HG02852 (cell line): ENCODE results near the gene C10orf88.

Experiments
- ATAC-seq: cut with Tn5 transposase; IDR thresholded peaks from one replicate; pipeline ENCODE4 v1.9.1; 2021; ENCODE audit warnings: mild to moderate bottlenecking, moderate library complexity; ENCODE audit not compliant: unreplicated experiment

C10orf88 gene, protein sequence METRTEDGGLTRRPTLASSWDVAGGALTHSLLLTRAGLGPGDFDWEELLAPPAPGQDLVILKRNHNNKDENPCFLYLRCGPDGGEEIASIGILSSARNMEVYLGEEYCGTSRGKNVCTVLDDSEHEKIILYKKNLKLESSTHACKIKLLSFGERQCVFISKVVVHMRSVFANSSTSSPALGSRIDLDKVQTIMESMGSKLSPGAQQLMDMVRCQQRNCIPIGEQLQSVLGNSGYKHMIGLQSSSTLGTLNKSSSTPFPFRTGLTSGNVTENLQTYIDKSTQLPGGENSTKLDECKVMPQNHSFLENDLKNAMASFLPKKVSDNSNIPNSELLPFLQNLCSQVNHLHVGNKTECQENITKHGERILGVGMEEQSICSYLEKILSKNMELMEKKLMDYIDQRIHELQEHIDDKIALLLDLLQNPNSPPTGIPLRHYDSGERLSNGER

DNA sequence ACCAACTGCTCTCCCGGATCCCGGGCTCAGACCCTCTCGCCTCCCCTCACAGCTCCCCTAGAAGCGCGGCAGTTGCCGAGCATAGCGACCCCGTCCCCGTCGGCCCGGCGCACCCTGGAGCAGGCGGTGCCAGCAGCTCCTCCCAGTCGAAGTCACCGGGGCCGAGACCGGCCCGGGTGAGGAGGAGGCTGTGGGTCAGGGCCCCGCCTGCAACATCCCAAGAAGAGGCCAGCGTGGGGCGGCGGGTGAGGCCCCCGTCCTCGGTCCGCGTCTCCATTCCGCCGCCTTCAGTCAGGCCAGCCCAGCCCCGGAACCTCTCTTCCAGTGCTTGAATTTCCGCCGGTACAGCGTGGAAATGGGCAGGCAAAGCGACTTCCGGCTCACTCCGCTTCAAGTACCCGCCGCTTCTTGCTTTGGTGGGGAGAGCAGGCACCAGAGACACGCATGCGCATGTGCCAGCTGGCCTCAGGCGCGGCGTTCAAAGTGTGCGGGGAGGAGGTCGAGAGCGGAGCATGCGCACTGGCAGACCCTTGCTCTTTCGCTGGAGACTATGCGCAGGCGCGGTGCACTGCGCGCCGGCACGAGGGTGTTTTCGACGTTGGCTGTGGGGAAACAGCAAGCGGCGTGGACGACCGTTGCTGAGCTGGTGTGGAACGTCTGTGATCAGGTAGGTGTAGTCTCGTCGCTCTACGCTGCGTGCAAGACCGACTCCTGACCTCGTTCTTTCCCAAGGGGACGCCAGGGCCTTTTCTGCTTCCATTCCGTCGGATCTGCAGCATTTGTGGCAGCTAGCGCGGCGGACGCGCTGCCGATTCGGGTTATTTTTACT is at the start of gene C10orf88:
Gene C10orf88 (minus strand): TSS at position 326 of the 829 bp plus-strand sequence. CDS start 49 bp downstream, at position 277.
- peak; percentile 99 for ATAC-seq

DNA sequence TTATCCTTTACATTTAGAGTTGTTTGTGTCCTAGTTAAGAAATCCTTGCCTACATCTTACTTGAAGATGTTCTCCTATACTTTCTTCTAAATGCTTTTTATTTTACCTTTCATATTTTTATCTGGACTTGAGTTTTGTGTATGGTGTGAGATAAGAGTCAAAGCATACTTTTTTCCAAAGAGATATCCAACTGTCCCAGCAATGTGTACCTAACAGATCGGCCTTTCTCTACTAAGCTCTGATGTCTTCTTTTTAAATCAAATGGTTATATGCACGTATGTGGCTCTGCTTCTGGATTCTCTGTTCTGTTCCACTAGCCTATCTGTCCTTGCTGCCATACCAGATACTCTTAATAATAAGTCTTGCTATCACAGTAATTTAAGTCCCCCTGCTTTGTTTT is 47.3 kb upstream of the C10orf88 start:
- ATAC-seq = no peak

DNA sequence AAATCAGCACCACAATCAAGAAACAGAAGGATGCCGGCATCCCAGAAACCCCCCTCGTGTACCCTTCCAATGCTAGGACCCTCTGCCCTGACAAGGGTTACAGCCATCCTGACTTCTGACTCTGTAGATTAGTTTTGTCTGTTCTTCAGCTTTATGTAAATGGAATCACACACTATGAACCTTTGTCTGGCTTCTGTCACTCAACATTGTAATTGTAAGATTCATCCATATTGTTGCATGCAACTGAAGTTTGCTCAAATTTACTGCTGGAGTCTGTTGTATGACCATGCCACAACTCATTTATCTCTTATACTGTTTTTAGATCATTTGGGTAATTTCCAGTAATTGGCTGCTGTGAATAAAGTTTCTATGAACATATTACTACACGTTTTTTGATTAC is 46.1 kb upstream of the C10orf88 start:
- no peak for ATAC-seq

DNA sequence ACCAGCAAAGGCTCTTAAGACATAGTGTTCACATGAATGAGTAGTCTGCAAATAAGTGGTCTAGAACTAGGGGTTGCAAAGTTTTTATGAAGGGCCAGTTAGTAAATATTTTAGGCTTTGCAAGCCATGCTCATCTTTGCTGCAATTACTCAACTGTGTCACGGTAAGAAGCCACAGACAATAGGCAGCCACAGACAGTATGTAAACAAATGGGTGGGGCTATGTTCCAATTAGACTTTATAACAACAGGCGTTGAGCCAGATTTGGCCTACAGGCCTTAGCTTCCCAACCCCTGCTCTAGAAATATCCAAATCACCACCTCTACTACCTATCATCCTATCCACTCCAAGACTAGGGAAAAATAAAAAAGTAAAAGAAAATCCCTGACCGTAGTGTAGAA is 45.3 kb upstream of the C10orf88 start:
- ATAC-seq = peak; percentile 51

- no peak for ATAC-seq
Measured at GRCh38 chr10:122998934-122999333, 44.9 kb upstream of the C10orf88 start.

GRCh38 chr10:122998360-122998917 is 44.4 kb upstream of the C10orf88 start:
- no peak for ATAC-seq

GRCh38 chr10:122997864-122998263 is 43.8 kb upstream of the C10orf88 start:
- peak; percentile 44 for ATAC-seq

- ATAC-seq = no peak
Measured at GRCh38 chr10:122995936-122996335, 41.9 kb upstream of the C10orf88 start.

DNA sequence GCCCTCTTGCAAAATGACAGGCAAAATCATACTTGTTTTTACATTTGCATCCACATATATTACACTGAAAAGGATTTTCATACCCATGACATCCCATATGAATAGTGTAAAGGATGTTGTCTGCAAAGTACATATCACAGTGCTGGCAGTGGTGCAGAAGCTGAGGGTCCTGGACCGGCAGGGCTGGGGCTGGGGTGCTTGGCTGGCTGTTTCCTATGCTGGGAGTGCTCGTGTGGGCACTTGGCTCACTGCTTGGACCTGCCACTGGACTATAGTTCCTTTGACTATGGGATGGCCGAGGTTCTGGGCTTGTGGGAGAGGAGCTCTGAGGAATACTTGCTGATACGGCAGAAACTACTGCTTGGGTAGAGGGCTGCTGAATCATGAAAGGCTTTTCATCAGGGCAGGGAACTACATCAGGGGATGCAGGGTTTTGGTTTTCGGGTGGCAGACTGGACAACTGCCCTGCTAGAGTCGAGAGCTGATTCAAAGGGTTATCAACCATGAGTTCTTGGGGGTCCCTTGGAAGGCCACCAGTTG is 39.8 kb upstream of the C10orf88 start:
- ATAC-seq = no peak

DNA sequence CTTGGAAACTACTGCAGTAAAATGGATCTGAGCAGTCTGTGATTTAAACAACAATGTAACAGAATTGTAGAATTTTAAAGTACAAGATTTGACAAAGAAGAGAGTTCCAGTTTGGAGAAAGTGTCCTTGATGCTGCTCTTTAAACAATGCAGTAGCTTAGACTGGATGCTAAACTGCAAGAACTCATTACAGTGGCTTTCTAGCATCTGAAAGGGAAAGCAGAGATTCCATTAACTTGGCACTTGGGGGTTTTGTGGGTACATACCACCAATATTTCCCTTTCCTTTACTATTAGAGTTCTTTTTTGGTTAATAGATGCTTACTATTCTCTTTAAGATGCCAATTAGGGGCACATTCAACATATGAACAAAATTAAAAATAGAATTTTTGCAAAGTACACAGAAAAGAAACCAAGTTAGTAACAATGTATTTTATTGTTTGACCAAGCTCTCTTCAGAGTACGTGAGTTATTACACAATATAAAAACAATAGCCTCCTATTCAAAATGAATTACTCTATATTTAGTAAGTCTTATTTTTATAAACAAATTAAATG is 38.1 kb upstream of the C10orf88 start:
- ATAC-seq = no peak

DNA sequence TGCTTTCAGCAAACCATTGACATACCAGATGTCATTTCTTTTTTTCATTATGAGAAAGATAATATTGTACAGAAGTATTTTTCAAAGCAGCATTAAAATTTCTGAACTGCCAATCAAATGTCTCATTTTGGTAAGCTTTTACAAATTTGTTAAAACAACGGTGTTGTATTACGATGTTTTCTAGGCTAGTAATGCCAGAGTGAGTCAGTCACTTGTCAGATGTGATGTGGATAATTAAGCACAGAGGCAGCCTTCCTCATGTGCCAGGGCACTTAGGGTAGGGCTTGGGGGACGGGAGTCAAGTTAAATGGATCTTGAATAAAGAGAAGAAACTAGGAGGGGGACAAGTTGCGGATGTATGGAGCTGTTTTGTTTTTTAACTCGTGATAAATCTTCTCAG is 36.3 kb upstream of the C10orf88 start:
- no peak for ATAC-seq

DNA sequence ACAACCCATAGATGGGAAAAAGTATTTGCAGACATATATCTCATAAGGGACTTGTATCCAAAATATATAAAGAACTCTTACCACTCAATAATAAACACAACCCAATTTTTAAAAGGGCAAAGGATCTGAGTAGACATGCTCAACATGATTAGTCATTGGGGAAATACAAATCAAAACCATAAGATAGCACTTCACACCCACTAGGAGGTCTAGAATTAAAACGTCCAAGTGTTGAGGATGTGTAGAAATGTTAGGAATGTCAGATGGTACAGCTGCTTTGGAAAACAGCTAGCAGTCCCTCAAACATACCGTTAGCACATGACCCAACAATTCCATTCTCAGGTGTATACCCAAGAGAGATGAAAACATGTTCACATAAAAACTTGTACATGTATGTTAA is 34.5 kb upstream of the C10orf88 start:
- ATAC-seq = no peak

DNA sequence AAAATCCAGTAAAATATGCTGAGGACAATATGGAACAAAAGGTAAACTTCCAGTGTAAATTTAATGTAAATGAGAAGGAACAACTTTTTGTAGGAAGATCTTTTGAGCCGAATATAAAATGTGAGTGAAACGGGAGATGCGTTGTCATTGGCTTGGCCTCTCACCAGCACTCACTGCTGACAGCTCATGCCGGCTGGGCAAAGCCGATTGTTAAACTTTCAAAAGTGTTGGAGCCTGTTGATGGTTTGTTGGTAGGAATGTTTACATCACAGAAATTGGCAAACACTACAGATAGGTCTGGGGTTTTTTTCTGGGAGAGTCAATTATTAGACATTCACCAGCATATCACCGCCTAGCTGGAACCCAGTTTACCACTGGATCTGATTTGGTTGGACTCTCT is 32.3 kb upstream of the C10orf88 start:
- no peak for ATAC-seq

DNA sequence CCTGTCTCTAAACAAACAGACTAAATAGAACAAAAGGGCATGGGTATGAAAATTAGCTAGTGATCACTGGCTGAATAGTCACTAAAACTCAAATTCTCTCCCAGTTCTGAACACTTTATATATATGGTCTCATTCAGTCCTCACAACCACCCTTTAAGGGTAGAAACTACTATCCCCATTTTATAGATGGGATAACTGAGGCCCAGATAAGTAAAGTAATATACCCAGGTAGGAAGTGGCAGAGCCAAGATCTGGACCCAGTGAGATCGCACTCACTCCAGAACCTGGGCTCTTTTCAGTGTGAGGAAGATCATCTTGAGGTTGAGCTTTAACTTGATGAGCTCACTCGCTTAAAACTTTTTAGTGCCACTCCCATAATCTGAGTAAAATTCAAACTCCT is 30.7 kb upstream of the C10orf88 start:
- ATAC-seq = no peak

DNA sequence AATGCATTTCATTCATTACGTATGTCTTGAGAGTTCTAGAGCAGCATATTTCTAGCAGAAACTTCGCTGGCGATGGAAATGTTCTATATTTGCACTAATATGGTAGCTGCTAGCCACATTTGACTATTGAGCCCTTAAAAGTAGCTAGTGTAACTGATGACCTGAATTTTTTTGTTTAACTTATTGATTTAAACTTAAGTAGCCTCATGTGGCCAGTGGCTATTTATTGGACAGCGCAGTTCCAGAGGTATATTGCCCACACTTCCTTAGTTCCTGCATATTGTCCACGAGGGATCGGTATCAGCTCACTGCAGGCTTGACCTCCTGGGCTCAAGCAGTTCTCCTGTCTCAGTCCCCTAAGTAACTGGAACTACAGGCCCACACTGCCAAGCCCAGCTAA is 29.9 kb upstream of the C10orf88 start:
- no peak for ATAC-seq

GRCh38 chr10:122981066-122981464 is 27.0 kb upstream of the C10orf88 start:
- no peak for ATAC-seq

DNA sequence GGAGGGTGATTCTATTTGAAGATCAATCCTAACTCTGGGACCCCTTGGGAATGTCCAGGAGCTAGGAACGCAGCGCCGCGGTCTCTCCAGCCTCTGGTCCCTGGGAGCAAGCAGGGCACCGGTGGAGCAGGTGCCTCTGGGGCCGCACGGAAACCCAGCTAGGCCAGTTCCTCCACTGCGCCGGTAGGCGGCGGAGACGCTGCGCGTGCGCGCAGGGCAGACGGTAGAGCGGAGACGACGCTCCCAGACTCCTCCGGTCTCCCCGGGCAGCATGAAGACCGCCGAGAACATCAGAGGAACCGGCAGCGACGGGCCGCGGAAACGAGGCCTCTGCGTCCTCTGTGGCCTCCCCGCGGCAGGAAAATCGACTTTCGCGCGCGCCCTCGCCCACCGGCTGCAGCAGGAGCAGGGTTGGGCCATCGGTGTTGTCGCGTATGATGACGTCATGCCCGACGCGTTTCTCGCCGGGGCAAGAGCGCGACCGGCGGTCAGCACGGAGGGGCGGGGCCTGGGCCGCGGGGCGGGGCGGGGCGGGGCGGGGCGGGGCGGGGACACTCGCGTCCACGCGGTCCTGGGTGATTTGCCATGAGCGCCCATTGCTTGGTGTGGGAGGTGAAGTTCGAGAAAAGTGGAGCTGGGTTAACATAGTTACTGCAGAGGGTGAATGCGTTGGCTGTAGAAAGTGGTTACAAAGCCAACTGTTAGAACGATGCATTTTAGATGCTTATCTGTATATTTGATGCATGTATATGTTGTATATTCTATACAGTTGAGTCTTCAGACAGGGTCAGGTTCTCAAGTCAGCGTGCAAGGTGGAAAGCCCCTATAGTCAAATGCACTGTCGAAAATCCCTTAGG is 26.4 kb upstream of the C10orf88 start, which contains the start of gene PSTK:
Gene PSTK (plus strand): TSS at position 193 of the 857 bp plus-strand sequence. CDS start 79 bp downstream, at position 272.
- ATAC-seq = peak; percentile 94

DNA sequence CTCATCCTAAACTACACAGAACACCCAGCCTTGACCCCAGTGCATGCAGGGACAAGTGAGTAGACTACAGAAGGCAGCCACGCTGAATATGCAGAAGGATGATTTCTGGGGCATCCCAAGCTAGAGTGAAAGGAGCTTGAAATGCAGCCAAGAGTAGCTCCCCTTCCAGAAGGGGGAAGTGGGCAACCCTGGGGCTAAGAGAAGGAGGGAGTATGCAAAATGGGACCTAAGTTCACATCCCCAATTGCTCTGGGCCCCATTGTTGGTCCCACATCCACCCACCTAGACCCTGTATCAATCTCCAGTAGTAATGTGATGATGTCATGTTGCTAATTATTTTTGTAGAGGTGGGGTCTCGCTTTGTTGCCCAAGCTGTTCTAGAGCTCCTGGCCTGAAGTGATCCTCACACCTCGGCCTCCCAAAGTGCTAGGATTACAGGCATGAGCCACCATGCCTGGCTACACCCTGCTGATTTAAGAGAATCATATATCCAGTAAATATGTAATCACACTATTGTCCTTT is 20.6 kb upstream of the C10orf88 start:
- ATAC-seq = no peak

GRCh38 chr10:122974023-122974422 is 20.0 kb upstream of the C10orf88 start:
- ATAC-seq = no peak

GRCh38 chr10:122968698-122969097 is 14.7 kb upstream of the C10orf88 start:
- no peak for ATAC-seq
